HEK293 (cell line): ENCODE measurements around the gene CFAP46.

Source experiments
- EGR2 ChIP-seq: fragments of 450-650 bp; formaldehyde crosslinking; IDR thresholded peaks from 2 replicates; pipeline ENCODE4 v1.5.1; 2016; ENCODE audit warnings: low read depth, missing biosample characterization, missing genetic modification characterization
- GFI1B ChIP-seq: fragments of 450-650 bp; formaldehyde crosslinking; IDR thresholded peaks from 2 replicates; pipeline ENCODE4 v1.5.1; 2016; ENCODE audit warnings: missing biosample characterization, missing genetic modification characterization
- GLI2 ChIP-seq: fragments of 450-650 bp; formaldehyde crosslinking; IDR thresholded peaks from 2 replicates; pipeline ENCODE4; 2017; ENCODE audit warnings: missing biosample characterization, missing genetic modification characterization, low read depth, borderline replicate concordance
- GLIS2 ChIP-seq: fragments of 450-650 bp; formaldehyde crosslinking; IDR thresholded peaks from 2 replicates; pipeline ENCODE4 v1.5.1; 2016; ENCODE audit warnings: missing biosample characterization, missing genetic modification characterization
- HOXA7 ChIP-seq: sonication (generic); formaldehyde crosslinking; IDR thresholded peaks from 2 replicates; pipeline ENCODE4 v1.8.1; 2022; ENCODE audit warnings: missing genetic modification reagents, borderline replicate concordance
- KLF7 ChIP-seq: fragments of 450-650 bp; formaldehyde crosslinking; IDR thresholded peaks from 2 replicates; pipeline ENCODE4 v1.5.1; 2016; ENCODE audit warnings: missing biosample characterization, missing genetic modification characterization, borderline replicate concordance
- KLF8 ChIP-seq: fragments of 450-650 bp; formaldehyde crosslinking; IDR thresholded peaks from 2 replicates; pipeline ENCODE4 v1.5.1; 2016; ENCODE audit warnings: missing biosample characterization, missing genetic modification characterization
- REPIN1 ChIP-seq: fragments of 450-650 bp; formaldehyde crosslinking; IDR thresholded peaks from 2 replicates; pipeline ENCODE4 v1.5.1; 2017; ENCODE audit warnings: missing biosample characterization, missing genetic modification characterization, low read depth
- SP7 ChIP-seq: fragments of 450-650 bp; formaldehyde crosslinking; IDR thresholded peaks from 2 replicates; pipeline ENCODE4 v1.5.1; 2016; ENCODE audit warnings: missing biosample characterization, missing genetic modification characterization
- TRIM28 ChIP-seq: IDR thresholded peaks from 2 replicates; pipeline ENCODE4 v1.6.1; 2011; ENCODE audit warnings: low read length, control low read depth, borderline replicate concordance
- ZBTB20 ChIP-seq: fragments of 450-650 bp; formaldehyde crosslinking; IDR thresholded peaks from 2 replicates; pipeline ENCODE4 v1.5.1; 2016; ENCODE audit warnings: missing biosample characterization, missing genetic modification characterization
- ZBTB48 ChIP-seq: fragments of 450-650 bp; formaldehyde crosslinking; IDR thresholded peaks from 2 replicates; pipeline ENCODE4 v1.5.1; 2016; ENCODE audit warnings: missing biosample characterization, missing genetic modification characterization
- ZBTB8A ChIP-seq: fragments of 450-650 bp; formaldehyde crosslinking; IDR thresholded peaks from 2 replicates; pipeline ENCODE4 v1.5.1; 2016; ENCODE audit warnings: missing biosample characterization, missing genetic modification characterization
- ZNF112 ChIP-seq: fragments of 450-650 bp; formaldehyde crosslinking; IDR thresholded peaks from 2 replicates; pipeline ENCODE4 v1.5.0; 2017; ENCODE audit warnings: missing biosample characterization, missing genetic modification characterization
- ZNF121 ChIP-seq: fragments of 450-650 bp; formaldehyde crosslinking; IDR thresholded peaks from 2 replicates; pipeline ENCODE4 v1.5.1; 2016; ENCODE audit warnings: missing biosample characterization, missing genetic modification characterization
- ZNF133 ChIP-seq: fragments of 450-650 bp; formaldehyde crosslinking; IDR thresholded peaks from 2 replicates; pipeline ENCODE4 v1.5.1; 2016; ENCODE audit warnings: missing biosample characterization, missing genetic modification characterization
- ZNF175 ChIP-seq: fragments of 450-650 bp; formaldehyde crosslinking; IDR thresholded peaks from 2 replicates; pipeline ENCODE4 v1.5.1; 2016; ENCODE audit warnings: missing biosample characterization, missing genetic modification characterization
- ZNF416 ChIP-seq: fragments of 450-650 bp; formaldehyde crosslinking; IDR thresholded peaks from 2 replicates; pipeline ENCODE4 v1.5.1; 2016; ENCODE audit warnings: missing biosample characterization, missing genetic modification characterization
- ZNF549 ChIP-seq: fragments of 450-650 bp; IDR thresholded peaks from 2 replicates; pipeline ENCODE4 v1.5.1; 2018; ENCODE audit warnings: missing biosample characterization, missing genetic modification characterization, mild to moderate bottlenecking, inconsistent platforms, moderate library complexity
- ZNF596 ChIP-seq: fragments of 450-650 bp; IDR thresholded peaks from 2 replicates; pipeline ENCODE4 v1.5.0; 2018; ENCODE audit warnings: missing biosample characterization, mild to moderate bottlenecking, missing genetic modification characterization, moderate library complexity
- ZNF624 ChIP-seq: fragments of 450-650 bp; formaldehyde crosslinking; IDR thresholded peaks from 2 replicates; pipeline ENCODE4 v1.5.1; 2017; ENCODE audit warnings: missing biosample characterization, missing genetic modification characterization
- ZNF777 ChIP-seq: fragments of 450-650 bp; formaldehyde crosslinking; IDR thresholded peaks from 2 replicates; pipeline ENCODE4 v1.5.1; 2017; ENCODE audit warnings: missing biosample characterization, missing genetic modification characterization, borderline replicate concordance
- ZSCAN23 ChIP-seq: fragments of 450-650 bp; formaldehyde crosslinking; IDR thresholded peaks from 2 replicates; pipeline ENCODE4 v1.5.1; 2016; ENCODE audit warnings: missing biosample characterization, missing genetic modification characterization
- TF ChIP-seq, protein P1 (sequence below): fragments of 450-650 bp; formaldehyde crosslinking; IDR thresholded peaks from 2 replicates; pipeline ENCODE4 v1.5.1; 2016; ENCODE audit warnings: missing biosample characterization, missing genetic modification characterization
- TF ChIP-seq, protein P2 (sequence below): fragments of 450-650 bp; formaldehyde crosslinking; IDR thresholded peaks from 2 replicates; pipeline ENCODE4 v1.5.1; 2016; ENCODE audit warnings: missing biosample characterization, missing genetic modification characterization
- TF ChIP-seq, protein P3 (sequence below): fragments of 450-650 bp; formaldehyde crosslinking; IDR thresholded peaks from 2 replicates; pipeline ENCODE4 v1.5.1; 2016; ENCODE audit warnings: missing biosample characterization, missing genetic modification characterization
- TF ChIP-seq, protein P4 (sequence below): fragments of 450-650 bp; formaldehyde crosslinking; IDR thresholded peaks from 2 replicates; pipeline ENCODE4 v1.5.1; 2017; ENCODE audit warnings: missing biosample characterization, missing genetic modification characterization

CFAP46 gene

DNA sequence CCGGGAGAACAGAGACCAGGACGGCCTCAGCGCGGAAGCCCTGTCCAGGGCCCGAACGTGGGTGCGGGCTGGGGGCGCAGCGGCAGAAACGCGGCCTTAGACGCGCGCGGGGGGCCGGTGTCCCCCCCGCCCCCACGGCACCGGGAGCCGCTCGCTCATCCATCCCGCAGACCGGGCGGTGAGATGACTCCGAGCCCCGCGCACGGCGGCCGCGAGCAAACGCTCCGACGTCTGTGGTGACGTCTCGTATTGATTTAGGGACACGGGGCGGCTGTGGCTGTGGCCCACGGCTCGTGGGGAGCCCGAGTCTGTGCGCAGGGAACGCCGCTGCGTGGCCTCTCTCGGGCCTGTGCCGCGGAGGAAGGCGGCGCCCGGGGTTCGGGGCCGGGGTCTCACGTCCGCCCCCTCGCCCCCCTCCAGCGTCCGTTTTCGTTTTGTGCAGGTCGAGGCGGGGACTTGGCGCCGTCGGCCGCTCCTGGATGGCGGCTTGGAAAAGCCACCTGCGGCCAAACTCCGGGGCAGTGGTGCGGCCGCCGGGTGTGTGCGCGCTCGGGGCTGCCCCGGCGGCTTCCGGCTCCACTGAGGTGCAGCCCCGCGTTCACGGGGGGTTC lies 155.4 kb downstream of the CFAP46 start (continued):
- peak; percentile 27; the same call in 1 of the 2 replicates for TF ChIP-seq ZBTB20 (tag by site-specific recombination)
- no peak for TF ChIP-seq ZNF121 (tag by site-specific recombination)
- no peak; the same call in 1 of the 2 replicates for TF ChIP-seq EGR2 (tag by site-specific recombination)
- TF ChIP-seq TRIM28: no peak
- TF ChIP-seq ZNF624 (tag by site-specific recombination): no peak
- TF ChIP-seq ZBTB48: 0 out of 2 replicates have a peak, but pooled peaks have one; percentile 13
- TF ChIP-seq SP7 (tag by site-specific recombination): no peak
- no peak for TF ChIP-seq GFI1B
- TF ChIP-seq, protein P1, sequence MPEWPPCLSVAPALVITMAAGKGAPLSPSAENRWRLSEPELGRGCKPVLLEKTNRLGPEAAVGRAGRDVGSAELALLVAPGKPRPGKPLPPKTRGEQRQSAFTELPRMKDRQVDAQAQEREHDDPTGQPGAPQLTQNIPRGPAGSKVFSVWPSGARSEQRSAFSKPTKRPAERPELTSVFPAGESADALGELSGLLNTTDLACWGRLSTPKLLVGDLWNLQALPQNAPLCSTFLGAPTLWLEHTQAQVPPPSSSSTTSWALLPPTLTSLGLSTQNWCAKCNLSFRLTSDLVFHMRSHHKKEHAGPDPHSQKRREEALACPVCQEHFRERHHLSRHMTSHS (tag by site-specific recombination): no peak
- TF ChIP-seq KLF8 (tag by site-specific recombination): no peak
- TF ChIP-seq, protein P2, sequence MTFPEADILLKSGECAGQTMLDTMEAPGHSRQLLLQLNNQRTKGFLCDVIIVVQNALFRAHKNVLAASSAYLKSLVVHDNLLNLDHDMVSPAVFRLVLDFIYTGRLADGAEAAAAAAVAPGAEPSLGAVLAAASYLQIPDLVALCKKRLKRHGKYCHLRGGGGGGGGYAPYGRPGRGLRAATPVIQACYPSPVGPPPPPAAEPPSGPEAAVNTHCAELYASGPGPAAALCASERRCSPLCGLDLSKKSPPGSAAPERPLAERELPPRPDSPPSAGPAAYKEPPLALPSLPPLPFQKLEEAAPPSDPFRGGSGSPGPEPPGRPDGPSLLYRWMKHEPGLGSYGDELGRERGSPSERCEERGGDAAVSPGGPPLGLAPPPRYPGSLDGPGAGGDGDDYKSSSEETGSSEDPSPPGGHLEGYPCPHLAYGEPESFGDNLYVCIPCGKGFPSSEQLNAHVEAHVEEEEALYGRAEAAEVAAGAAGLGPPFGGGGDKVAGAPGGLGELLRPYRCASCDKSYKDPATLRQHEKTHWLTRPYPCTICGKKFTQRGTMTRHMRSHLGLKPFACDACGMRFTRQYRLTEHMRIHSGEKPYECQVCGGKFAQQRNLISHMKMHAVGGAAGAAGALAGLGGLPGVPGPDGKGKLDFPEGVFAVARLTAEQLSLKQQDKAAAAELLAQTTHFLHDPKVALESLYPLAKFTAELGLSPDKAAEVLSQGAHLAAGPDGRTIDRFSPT (tag by site-specific recombination): no peak
- peak; percentile 9 for TF ChIP-seq GLIS2
- TF ChIP-seq ZSCAN23 (tag by site-specific recombination): no peak
- no peak for TF ChIP-seq GLI2 (tag by site-specific recombination)
- TF ChIP-seq, protein P3, sequence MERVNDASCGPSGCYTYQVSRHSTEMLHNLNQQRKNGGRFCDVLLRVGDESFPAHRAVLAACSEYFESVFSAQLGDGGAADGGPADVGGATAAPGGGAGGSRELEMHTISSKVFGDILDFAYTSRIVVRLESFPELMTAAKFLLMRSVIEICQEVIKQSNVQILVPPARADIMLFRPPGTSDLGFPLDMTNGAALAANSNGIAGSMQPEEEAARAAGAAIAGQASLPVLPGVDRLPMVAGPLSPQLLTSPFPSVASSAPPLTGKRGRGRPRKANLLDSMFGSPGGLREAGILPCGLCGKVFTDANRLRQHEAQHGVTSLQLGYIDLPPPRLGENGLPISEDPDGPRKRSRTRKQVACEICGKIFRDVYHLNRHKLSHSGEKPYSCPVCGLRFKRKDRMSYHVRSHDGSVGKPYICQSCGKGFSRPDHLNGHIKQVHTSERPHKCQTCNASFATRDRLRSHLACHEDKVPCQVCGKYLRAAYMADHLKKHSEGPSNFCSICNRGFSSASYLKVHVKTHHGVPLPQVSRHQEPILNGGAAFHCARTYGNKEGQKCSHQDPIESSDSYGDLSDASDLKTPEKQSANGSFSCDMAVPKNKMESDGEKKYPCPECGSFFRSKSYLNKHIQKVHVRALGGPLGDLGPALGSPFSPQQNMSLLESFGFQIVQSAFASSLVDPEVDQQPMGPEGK (tag by site-specific recombination): peak; percentile 86
- TF ChIP-seq KLF7: no peak
- no peak for TF ChIP-seq ZNF549 (tag by site-specific recombination)
- TF ChIP-seq, protein P4, sequence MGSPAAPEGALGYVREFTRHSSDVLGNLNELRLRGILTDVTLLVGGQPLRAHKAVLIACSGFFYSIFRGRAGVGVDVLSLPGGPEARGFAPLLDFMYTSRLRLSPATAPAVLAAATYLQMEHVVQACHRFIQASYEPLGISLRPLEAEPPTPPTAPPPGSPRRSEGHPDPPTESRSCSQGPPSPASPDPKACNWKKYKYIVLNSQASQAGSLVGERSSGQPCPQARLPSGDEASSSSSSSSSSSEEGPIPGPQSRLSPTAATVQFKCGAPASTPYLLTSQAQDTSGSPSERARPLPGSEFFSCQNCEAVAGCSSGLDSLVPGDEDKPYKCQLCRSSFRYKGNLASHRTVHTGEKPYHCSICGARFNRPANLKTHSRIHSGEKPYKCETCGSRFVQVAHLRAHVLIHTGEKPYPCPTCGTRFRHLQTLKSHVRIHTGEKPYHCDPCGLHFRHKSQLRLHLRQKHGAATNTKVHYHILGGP (tag by site-specific recombination): no peak
- no peak for TF ChIP-seq HOXA7
- TF ChIP-seq ZNF112 (tag by site-specific recombination): no peak
- TF ChIP-seq ZBTB8A (tag by site-specific recombination): no peak
- no peak for TF ChIP-seq ZNF596 (tag by site-specific recombination)
- no peak for TF ChIP-seq ZNF175 (tag by site-specific recombination)
- TF ChIP-seq REPIN1: no peak
- TF ChIP-seq ZNF133 (tag by site-specific recombination): no peak
- no peak for TF ChIP-seq ZNF416 (tag by site-specific recombination)
- TF ChIP-seq ZNF777: peak; percentile 84
